Mucosa of rectum (tissue), 2 donors: ENCODE measurements around the gene ARSJ.

Experiments
- H3K27ac ChIP-seq, 2 donors: one replicate each; pipeline ENCODE4 v1.7.0; 2013; ENCODE audit warnings: inconsistent platforms in 2 of 2, low read depth in 2 of 2, low read length in 2 of 2
- H3K27me3 ChIP-seq, 2 donors: one replicate each; pipeline ENCODE4 v1.7.0; 2013; ENCODE audit warnings: low read length in 2 of 2; ENCODE audit not compliant: control insufficient read depth in 2 of 2, insufficient read depth in 2 of 2
- H3K36me3 ChIP-seq, 2 donors: one replicate each; pipeline ENCODE4 v1.7.0; 2013; ENCODE audit warnings: low read length in 2 of 2; ENCODE audit not compliant: control insufficient read depth in 2 of 2, insufficient read depth in 2 of 2
- H3K4me1 ChIP-seq, 2 donors: one replicate each; pipeline ENCODE4 v1.7.0; 2013; ENCODE audit warnings: low read length in 2 of 2, mild to moderate bottlenecking in 1 of 2; ENCODE audit not compliant: control insufficient read depth in 2 of 2, insufficient read depth in 2 of 2
- H3K4me3 ChIP-seq, 2 donors: one replicate each; pipeline ENCODE4 v1.7.0; 2013; ENCODE audit warnings: low read length in 2 of 2
- H3K9ac ChIP-seq, 2 donors: one replicate each; pipeline ENCODE4 v1.7.0; 2013; ENCODE audit warnings: low read length in 2 of 2, low read depth in 1 of 2, mild to moderate bottlenecking in 1 of 2
- H3K9me3 ChIP-seq, 2 donors: one replicate each; pipeline ENCODE4 v1.7.0; 2013; ENCODE audit warnings: low read length in 2 of 2; ENCODE audit not compliant: control insufficient read depth in 2 of 2
- donor health status: healthy.
- donor health status: Normal muscosa, but diverticular disease.

ARSJ gene

DNA sequence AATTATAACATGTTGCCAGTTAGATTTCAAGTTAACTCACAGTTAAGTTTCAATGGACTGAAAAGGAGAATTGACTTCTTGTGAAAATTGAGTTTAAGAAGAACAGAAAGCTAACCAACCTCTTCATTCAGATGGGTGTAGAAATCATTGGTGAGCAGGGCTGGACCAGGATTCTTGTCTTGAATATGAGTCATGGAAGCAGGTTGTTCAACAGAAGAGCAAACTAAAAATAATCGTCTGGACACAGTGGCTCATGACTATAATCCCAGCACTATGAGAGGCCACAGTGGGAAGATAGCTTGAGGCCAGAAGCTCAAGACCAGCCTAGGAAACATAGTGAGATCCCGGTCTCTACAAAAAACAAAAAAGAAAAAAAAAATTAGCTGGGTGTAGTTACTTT is 98.2 kb downstream of the ARSJ start:
- Histone ChIP-seq H3K36me3 (no peaks in the 10 kb centered on the region), H3K9ac (no peak overlapping the region), H3K27me3 (no peaks in the 10 kb centered on the region), H3K4me1 (no peaks in the 10 kb centered on the region), H3K27ac (no peak overlapping the region), H3K4me3 (no peak overlapping the region), H3K9me3 (no peaks in the 10 kb centered on the region)

DNA sequence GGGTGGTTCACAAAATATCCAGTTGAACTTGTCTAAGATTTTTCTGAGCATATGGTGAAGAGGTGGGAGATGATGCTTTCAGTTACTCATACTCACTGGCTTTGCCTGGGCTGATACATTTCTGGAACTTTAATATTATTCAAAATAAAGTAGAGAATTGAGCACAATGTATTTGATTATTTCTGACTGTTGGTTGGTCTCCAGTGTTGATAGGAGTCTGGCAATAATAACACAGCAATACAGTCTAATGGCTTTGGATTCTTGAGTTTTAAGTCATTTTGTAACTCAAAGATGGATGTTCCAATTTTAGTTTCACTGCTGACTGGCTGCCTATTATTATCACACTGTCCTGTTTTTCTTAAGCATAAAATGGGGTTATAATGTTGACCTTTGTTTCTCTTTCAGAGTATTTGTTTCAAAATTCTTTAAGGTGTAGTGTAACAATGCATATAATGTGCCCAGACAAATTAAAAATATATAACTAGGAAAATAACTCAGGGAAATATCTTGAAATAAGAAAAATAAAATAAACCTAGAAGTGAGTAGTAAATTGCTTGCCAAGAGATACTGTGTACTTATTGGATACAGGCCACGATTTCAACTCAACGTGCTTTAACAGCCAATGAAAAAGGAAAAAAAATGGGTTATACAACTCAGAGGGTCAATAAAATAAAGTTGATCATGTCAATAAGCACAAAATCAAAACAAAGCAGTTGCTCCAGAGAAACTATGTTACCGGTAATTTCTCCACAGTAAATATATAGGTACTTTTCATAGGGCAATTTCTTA is 99.0 kb downstream of the ARSJ start:
- Histone ChIP-seq H3K36me3 (no peaks in the 10 kb centered on the region), H3K27ac (no peak overlapping the region), H3K9me3 (no peaks in the 10 kb centered on the region), H3K27me3 (no peaks in the 10 kb centered on the region), H3K9ac (no peak overlapping the region), H3K4me3 (no peak overlapping the region), H3K4me1 (no peaks in the 10 kb centered on the region)

DNA sequence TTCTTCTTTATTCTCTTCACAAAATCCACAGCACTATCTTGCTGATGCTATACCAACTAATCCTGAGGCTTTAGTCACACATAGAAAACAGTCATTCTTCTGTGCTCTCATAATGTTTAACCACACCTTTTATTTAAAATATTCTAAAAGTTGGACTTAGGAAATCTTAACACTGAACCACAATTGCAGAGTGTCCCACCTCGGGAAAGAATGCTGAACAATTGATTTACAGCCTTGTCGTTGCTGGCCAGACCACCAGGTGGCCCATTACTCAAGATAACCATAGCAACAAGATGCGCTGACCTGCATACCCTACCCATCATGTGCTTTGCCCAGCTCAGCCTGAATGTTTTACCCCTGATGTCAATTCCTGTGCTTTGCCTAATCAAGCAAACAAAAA is 100.8 kb downstream of the ARSJ start:
- no peaks in the 10 kb centered on the region for H3K4me1 ChIP-seq
- H3K27ac ChIP-seq = no peak overlapping the region
- no peak overlapping the region for H3K9ac ChIP-seq
- no peaks in the 10 kb centered on the region for H3K9me3 ChIP-seq
- H3K27me3 ChIP-seq = no peaks in the 10 kb centered on the region
- no peaks in the 10 kb centered on the region for H3K36me3 ChIP-seq
- no peak overlapping the region for H3K4me3 ChIP-seq

GRCh38 chr4:113874480-113874879 is 105.0 kb downstream of the ARSJ start:
- H3K4me1 ChIP-seq = no peaks in the 10 kb centered on the region
- no peak overlapping the region for H3K27ac ChIP-seq
- H3K36me3 ChIP-seq = no peaks in the 10 kb centered on the region
- H3K9ac ChIP-seq = no peak overlapping the region
- no peaks in the 10 kb centered on the region for H3K27me3 ChIP-seq
- H3K4me3 ChIP-seq = no peak overlapping the region
- no peaks in the 10 kb centered on the region for H3K9me3 ChIP-seq

- no peak overlapping the region for H3K9ac ChIP-seq
- no peaks in the 10 kb centered on the region for H3K9me3 ChIP-seq
- no peaks in the 10 kb centered on the region for H3K4me1 ChIP-seq
- no peaks in the 10 kb centered on the region for H3K36me3 ChIP-seq
- H3K4me3 ChIP-seq = no peak overlapping the region
- H3K27me3 ChIP-seq = no peaks in the 10 kb centered on the region
- H3K27ac ChIP-seq = no peak overlapping the region
These were observed 105.9 kb downstream of the ARSJ start for GRCh38 chr4:113873508-113873907.

GRCh38 chr4:113872426-113873260 is 106.8 kb downstream of the ARSJ start:
- Histone ChIP-seq H3K4me1 (no peaks in the 10 kb centered on the region), H3K4me3 (no peak overlapping the region), H3K36me3 (no peaks in the 10 kb centered on the region), H3K9ac (no peak overlapping the region), H3K27ac (no peak overlapping the region), H3K27me3 (no peaks in the 10 kb centered on the region), H3K9me3 (no peaks in the 10 kb centered on the region)

DNA sequence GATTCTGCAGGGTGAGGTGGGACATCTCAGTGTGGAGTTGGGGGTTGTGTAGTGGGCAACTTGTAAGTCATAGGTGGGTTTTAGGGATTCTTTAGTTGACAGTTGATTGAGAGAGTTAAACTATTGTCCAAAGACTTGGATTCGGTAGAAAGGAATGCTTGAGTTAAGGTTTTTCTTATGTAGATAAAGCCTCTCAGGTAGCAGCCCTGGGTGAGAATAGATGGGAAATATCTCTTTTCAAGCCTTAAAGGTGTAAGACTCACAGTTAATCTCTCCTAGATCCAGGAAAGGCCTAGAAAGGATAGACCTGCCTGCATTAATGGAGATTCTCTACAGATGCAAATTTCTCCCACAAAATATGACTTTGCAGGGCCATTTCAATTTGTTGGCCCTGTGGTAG is 108.4 kb downstream of the ARSJ start:
- Histone ChIP-seq H3K27ac (no peak overlapping the region), H3K9ac (no peak overlapping the region), H3K4me3 (no peak overlapping the region), H3K9me3 (no peaks in the 10 kb centered on the region), H3K36me3 (no peaks in the 10 kb centered on the region), H3K4me1 (no peaks in the 10 kb centered on the region), H3K27me3 (no peaks in the 10 kb centered on the region)

GRCh38 chr4:113869743-113870375 is 109.6 kb downstream of the ARSJ start:
- Histone ChIP-seq H3K36me3 (no peaks in the 10 kb centered on the region), H3K4me3 (no peak overlapping the region), H3K27me3 (no peaks in the 10 kb centered on the region), H3K27ac (no peak overlapping the region), H3K9ac (no peak overlapping the region), H3K4me1 (no peaks in the 10 kb centered on the region), H3K9me3 (no peaks in the 10 kb centered on the region)

- H3K4me1 ChIP-seq = no peaks in the 10 kb centered on the region
- H3K9me3 ChIP-seq = no peaks in the 10 kb centered on the region
- no peak overlapping the region for H3K4me3 ChIP-seq
- no peak overlapping the region for H3K9ac ChIP-seq
- no peak overlapping the region for H3K27ac ChIP-seq
- no peaks in the 10 kb centered on the region for H3K27me3 ChIP-seq
- H3K36me3 ChIP-seq = no peaks in the 10 kb centered on the region
These were observed 112.8 kb downstream of the ARSJ start for GRCh38 chr4:113866611-113867010.

GRCh38 chr4:113858924-113859323 is 120.5 kb downstream of the ARSJ start:
- no peaks in the 10 kb centered on the region for H3K36me3 ChIP-seq
- no peak overlapping the region for H3K27ac ChIP-seq
- no peaks in the 10 kb centered on the region for H3K9me3 ChIP-seq
- H3K27me3 ChIP-seq = no peaks in the 10 kb centered on the region
- no peak overlapping the region for H3K4me3 ChIP-seq
- no peaks in the 10 kb centered on the region for H3K4me1 ChIP-seq
- no peak overlapping the region for H3K9ac ChIP-seq
